Ishikawa (cell line): Measurements from ENCODE around the gene SZRD1.
A peak's percentile ranks its signal among the peaks of the same experiment; 100 is the strongest.

Experiments
- CEBPB ChIP-seq: IDR thresholded peaks from 2 replicates; pipeline ENCODE4 v1.6.1; 2012
- CREB1 ChIP-seq: IDR thresholded peaks from 2 replicates; pipeline ENCODE4 v1.6.1; 2012; ENCODE audit warnings: low read depth
- EGR1 ChIP-seq: IDR thresholded peaks from 2 replicates; pipeline ENCODE4 v1.6.1; 2012
- EP300 ChIP-seq: IDR thresholded peaks from 2 replicates; pipeline ENCODE4 v1.6.1; 2012; ENCODE audit warnings: borderline replicate concordance
- FOXM1 ChIP-seq: IDR thresholded peaks from 2 replicates; pipeline ENCODE4 v1.6.1; 2012; ENCODE audit warnings: low read depth, borderline replicate concordance
- MAX ChIP-seq: IDR thresholded peaks from 2 replicates; pipeline ENCODE4 v1.6.1; 2012
- NFIC ChIP-seq: IDR thresholded peaks from 2 replicates; pipeline ENCODE4 v1.6.1; 2012
- RAD21 ChIP-seq: IDR thresholded peaks from 2 replicates; pipeline ENCODE4 v1.6.1; 2012; ENCODE audit warnings: low read depth
- TAF1 ChIP-seq: IDR thresholded peaks from 2 replicates; pipeline ENCODE4 v1.6.1; 2012; ENCODE audit warnings: low read depth, mild to moderate bottlenecking
- TCF12 ChIP-seq: IDR thresholded peaks from 2 replicates; pipeline ENCODE4 v1.6.1; 2012; ENCODE audit warnings: low read depth
- TEAD4 ChIP-seq: IDR thresholded peaks from 2 replicates; pipeline ENCODE4 v1.6.1; 2012
- YY1 ChIP-seq: IDR thresholded peaks from 2 replicates; pipeline ENCODE4 v1.6.1; 2012; ENCODE audit warnings: low read depth
- ZBTB7A ChIP-seq: IDR thresholded peaks from 2 replicates; pipeline ENCODE4 v1.6.1; 2012; ENCODE audit warnings: low read depth
- TF ChIP-seq, protein P1 (sequence below): IDR thresholded peaks from 2 replicates; pipeline ENCODE4 v1.6.1; 2012
- TF ChIP-seq, protein P2 (sequence below): IDR thresholded peaks from 2 replicates; pipeline ENCODE4 v1.6.1; 2012; ENCODE audit warnings: low read depth, mild to moderate bottlenecking

Gene SZRD1

DNA sequence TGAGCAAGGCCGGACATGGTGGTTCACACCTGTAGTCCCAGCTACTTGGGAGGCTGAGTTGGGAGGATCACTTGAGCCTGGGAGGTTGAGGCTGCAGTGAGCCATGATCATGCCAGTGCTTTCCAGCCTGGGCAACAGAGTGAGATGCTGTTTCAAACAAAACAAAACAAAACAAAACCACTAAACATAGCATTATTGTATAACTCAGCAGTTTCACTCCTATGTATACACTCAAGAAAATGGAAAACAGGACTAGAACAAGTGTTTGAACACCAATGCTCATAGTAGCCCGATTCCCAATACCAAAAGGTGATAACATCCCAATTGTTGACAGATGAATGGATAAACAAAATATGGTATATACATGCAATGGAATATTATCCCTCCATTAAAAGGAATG lies 71.5 kb downstream of the SZRD1 start:
- no peak for TF ChIP-seq RAD21
- TF ChIP-seq ZBTB7A: no peak
- no peak for TF ChIP-seq NFIC
- TF ChIP-seq TAF1: no peak
- TF ChIP-seq MAX: no peak
- no peak for TF ChIP-seq EP300
- no peak for TF ChIP-seq CREB1
- TF ChIP-seq, protein P1, sequence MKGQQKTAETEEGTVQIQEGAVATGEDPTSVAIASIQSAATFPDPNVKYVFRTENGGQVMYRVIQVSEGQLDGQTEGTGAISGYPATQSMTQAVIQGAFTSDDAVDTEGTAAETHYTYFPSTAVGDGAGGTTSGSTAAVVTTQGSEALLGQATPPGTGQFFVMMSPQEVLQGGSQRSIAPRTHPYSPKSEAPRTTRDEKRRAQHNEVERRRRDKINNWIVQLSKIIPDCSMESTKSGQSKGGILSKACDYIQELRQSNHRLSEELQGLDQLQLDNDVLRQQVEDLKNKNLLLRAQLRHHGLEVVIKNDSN: no peak

- TF ChIP-seq NFIC (no peak), TAF1 (no peak), EP300 (no peak), TEAD4 (no peak), CREB1 (no peak), FOXM1 (no peak), ZBTB7A (no peak), CEBPB (no peak), YY1 (no peak), EGR1 (no peak), MAX (no peak)
- TF ChIP-seq, protein P2, sequence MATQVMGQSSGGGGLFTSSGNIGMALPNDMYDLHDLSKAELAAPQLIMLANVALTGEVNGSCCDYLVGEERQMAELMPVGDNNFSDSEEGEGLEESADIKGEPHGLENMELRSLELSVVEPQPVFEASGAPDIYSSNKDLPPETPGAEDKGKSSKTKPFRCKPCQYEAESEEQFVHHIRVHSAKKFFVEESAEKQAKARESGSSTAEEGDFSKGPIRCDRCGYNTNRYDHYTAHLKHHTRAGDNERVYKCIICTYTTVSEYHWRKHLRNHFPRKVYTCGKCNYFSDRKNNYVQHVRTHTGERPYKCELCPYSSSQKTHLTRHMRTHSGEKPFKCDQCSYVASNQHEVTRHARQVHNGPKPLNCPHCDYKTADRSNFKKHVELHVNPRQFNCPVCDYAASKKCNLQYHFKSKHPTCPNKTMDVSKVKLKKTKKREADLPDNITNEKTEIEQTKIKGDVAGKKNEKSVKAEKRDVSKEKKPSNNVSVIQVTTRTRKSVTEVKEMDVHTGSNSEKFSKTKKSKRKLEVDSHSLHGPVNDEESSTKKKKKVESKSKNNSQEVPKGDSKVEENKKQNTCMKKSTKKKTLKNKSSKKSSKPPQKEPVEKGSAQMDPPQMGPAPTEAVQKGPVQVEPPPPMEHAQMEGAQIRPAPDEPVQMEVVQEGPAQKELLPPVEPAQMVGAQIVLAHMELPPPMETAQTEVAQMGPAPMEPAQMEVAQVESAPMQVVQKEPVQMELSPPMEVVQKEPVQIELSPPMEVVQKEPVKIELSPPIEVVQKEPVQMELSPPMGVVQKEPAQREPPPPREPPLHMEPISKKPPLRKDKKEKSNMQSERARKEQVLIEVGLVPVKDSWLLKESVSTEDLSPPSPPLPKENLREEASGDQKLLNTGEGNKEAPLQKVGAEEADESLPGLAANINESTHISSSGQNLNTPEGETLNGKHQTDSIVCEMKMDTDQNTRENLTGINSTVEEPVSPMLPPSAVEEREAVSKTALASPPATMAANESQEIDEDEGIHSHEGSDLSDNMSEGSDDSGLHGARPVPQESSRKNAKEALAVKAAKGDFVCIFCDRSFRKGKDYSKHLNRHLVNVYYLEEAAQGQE: no peak
Observed at GRCh38 chr1:16438924-16439323, 71.9 kb downstream of the SZRD1 start.

- no peak for TF ChIP-seq NFIC
Observed at GRCh38 chr1:16440131-16440469, 73.1 kb downstream of the SZRD1 start.

- TF ChIP-seq EP300 (no peak; the same call in 1 of the 2 replicates), MAX (peak; percentile 97), FOXM1 (no peak), YY1 (peak; percentile 78), TCF12 (no peak), CREB1 (peak; percentile 25; the same call in 1 of the 2 replicates), RAD21 (peak; percentile 48; the same call in 1 of the 2 replicates), TAF1 (peak; percentile 83)
- TF ChIP-seq, protein P1: peak; percentile 74
Observed at GRCh38 chr1:16440470-16441281, 73.6 kb downstream of the SZRD1 start, which contains the start of gene NECAP2. Gene NECAP2 (plus strand): TSS chr1:16440724. CDS start chr1:16440762, 38 bp downstream.

- TF ChIP-seq MAX (no peak), NFIC (no peak), EGR1 (no peak), TCF12 (no peak), CREB1 (no peak)
- TF ChIP-seq, protein P2: no peak
- TF ChIP-seq, protein P1: no peak
Observed at GRCh38 chr1:16441282-16441665, 74.2 kb downstream of the SZRD1 start.

DNA sequence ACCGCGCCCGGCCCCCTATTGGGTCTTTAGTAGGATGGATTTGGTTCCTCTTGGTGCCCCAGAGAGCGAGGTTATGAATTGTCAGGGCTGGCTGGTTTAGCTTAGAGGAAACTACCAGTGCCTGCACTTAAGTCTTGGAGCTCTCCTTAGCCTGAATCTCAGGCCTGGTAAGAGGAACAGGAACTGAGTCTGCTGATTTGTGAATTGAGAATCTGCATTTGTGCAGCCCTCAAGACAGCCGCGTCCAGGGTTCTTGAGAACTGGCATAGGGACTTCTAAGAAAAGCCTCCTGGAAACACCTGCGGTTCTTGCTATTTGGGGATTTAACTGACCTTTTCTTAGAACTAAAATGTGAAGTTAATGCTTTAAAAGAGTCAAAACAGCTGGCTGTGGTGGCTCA lies 75.2 kb downstream of the SZRD1 start:
- no peak for TF ChIP-seq ZBTB7A
- TF ChIP-seq TEAD4: no peak
- TF ChIP-seq EP300: no peak
- TF ChIP-seq FOXM1: no peak
- no peak for TF ChIP-seq RAD21
- TF ChIP-seq MAX: no peak
- no peak for TF ChIP-seq CEBPB
- no peak for TF ChIP-seq NFIC
- TF ChIP-seq EGR1: no peak
